Neural progenitor cell (in vitro differentiated cells): ENCODE measurements around the gene FAM50B. TPM values are rescaled to one million over a fixed set of nuclear protein-coding genes. Genes with fewer than 3 reads are reported as not detected.

ENCODE experiments used
- DNase-seq: peaks from one replicate; pipeline ENCODE4 v3.0.0-alpha.2; 2016; ENCODE audit warnings: low spot score
- H2AFZ ChIP-seq: fragments of 200-600 bp; sonication (generic); replicated peaks from 2 replicates; pipeline ENCODE4 v1.6.1; 2016; ENCODE audit warnings: antibody characterized with exemption
- H3F3A ChIP-seq: fragments of 200-600 bp; sonication (generic); 2 replicates; pipeline ENCODE4 v1.6.1; 2016; ENCODE audit warnings: antibody characterized with exemption, low read depth
- H3K27ac ChIP-seq: fragments of 200-600 bp; sonication (generic); 2 replicates; pipeline ENCODE4 v1.5.1; 2016; ENCODE audit warnings: mild to moderate bottlenecking
- H3K27me3 ChIP-seq: fragments of 200-600 bp; sonication (generic); 2 replicates; pipeline ENCODE4 v1.6.1; 2016; ENCODE audit warnings: mild to moderate bottlenecking, moderate library complexity
- H3K36me3 ChIP-seq: fragments of 200-600 bp; sonication (generic); 2 replicates; pipeline ENCODE4 v1.5.1; 2016
- H3K4me1 ChIP-seq: fragments of 200-600 bp; sonication (generic); 2 replicates; pipeline ENCODE4 v1.6.1; 2016; ENCODE audit warnings: mixed run types
- H3K4me2 ChIP-seq: fragments of 200-600 bp; sonication (generic); 2 replicates; pipeline ENCODE4 v1.6.1; 2016
- H3K4me3 ChIP-seq: fragments of 200-600 bp; sonication (generic); 2 replicates; pipeline ENCODE4 v1.5.1; 2016
- H3K79me2 ChIP-seq: fragments of 200-600 bp; sonication (generic); 2 replicates; pipeline ENCODE4 v1.6.1; 2016; ENCODE audit warnings: low read depth
- H3K9ac ChIP-seq: fragments of 200-600 bp; sonication (generic); 2 replicates; pipeline ENCODE4 v1.6.1; 2016
- H3K9me3 ChIP-seq: fragments of 200-600 bp; sonication (generic); 2 replicates; pipeline ENCODE4 v1.5.1; 2016; ENCODE audit warnings: low read depth
- H4K20me1 ChIP-seq: fragments of 200-600 bp; sonication (generic); 2 replicates; pipeline ENCODE4 v1.6.1; 2016; ENCODE audit warnings: low read depth
- H3K27ac Mint-ChIP-seq: 3 replicates; pipeline ENCODE4 v1.8.0; 2021; ENCODE audit warnings: mixed read lengths
- H3K27me3 Mint-ChIP-seq: 2 replicates; pipeline ENCODE4 v1.8.0; 2022; ENCODE audit warnings: low read depth, mild to moderate bottlenecking, inconsistent platforms, moderate library complexity, mixed read lengths; ENCODE audit not compliant: insufficient read depth
- H3K36me3 Mint-ChIP-seq: 3 replicates; pipeline ENCODE4 v1.8.0; 2021; ENCODE audit warnings: mixed read lengths
- H3K4me1 Mint-ChIP-seq: 3 replicates; pipeline ENCODE4 v1.8.0; 2021; ENCODE audit warnings: mixed read lengths
- H3K4me3 Mint-ChIP-seq: 3 replicates; pipeline ENCODE4 v1.8.0; 2021; ENCODE audit warnings: mild to moderate bottlenecking, moderate library complexity, mixed read lengths
- H3K9me3 Mint-ChIP-seq: 3 replicates; pipeline ENCODE4 v1.8.0; 2020; ENCODE audit warnings: mixed read lengths
- EZH2 ChIP-seq: fragments of 200-600 bp; sonication (generic); IDR thresholded peaks from 2 replicates; pipeline ENCODE4 v1.6.1; 2017; ENCODE audit warnings: antibody characterized with exemption, mild to moderate bottlenecking, moderate library complexity
- EZH2phosphoT487 ChIP-seq: fragments of 200-600 bp; sonication (generic); IDR thresholded peaks from 2 replicates; pipeline ENCODE4 v1.6.1; 2017; ENCODE audit warnings: antibody characterized with exemption
- total RNA-seq: library from RNA; depleted of rRNA; stranded (reverse); fragments of >200 nt; gene quantifications from 2 replicates; pipeline ENCODE4 v1.2.3, GENCODE V29; 2015; ENCODE audit warnings: low replicate concordance
- TF ChIP-seq, protein P1 (sequence below): fragments of 200-600 bp; sonication (generic); IDR thresholded peaks from 2 replicates; pipeline ENCODE4 v1.5.1; 2017; ENCODE audit warnings: antibody characterized with exemption, mild to moderate bottlenecking

The FAM50B gene
- total RNA-seq, 1 donor from 2014 or later = 2.8 TPM

DNA sequence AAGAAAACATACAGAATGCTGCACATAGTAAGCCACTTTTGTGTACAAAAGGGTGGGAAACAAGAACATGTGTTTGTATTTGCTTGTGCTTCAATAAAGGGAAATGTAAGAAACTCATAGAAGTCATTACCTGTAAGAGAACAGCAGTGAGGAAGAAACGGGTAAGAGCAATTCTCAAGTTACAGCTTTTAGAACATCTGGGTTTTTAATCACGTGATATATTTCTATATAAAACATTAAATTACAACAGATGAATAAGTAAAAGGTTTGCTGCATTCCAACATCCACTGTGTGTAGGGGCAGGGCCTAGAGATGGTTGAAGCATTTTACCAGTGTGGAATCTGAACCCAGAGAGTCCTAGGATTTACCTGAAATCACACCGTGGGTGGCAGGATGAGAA lies 36.6 kb upstream of the FAM50B start:
- TF ChIP-seq EZH2phosphoT487 (no peak), EZH2 (no peak)
- TF ChIP-seq, protein P1, sequence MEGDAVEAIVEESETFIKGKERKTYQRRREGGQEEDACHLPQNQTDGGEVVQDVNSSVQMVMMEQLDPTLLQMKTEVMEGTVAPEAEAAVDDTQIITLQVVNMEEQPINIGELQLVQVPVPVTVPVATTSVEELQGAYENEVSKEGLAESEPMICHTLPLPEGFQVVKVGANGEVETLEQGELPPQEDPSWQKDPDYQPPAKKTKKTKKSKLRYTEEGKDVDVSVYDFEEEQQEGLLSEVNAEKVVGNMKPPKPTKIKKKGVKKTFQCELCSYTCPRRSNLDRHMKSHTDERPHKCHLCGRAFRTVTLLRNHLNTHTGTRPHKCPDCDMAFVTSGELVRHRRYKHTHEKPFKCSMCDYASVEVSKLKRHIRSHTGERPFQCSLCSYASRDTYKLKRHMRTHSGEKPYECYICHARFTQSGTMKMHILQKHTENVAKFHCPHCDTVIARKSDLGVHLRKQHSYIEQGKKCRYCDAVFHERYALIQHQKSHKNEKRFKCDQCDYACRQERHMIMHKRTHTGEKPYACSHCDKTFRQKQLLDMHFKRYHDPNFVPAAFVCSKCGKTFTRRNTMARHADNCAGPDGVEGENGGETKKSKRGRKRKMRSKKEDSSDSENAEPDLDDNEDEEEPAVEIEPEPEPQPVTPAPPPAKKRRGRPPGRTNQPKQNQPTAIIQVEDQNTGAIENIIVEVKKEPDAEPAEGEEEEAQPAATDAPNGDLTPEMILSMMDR = no peak
- H3K27me3 Mint-ChIP-seq = peaks cover 11% of the 10 kb centered on the region
- no peaks in the 10 kb centered on the region for H3K79me2 ChIP-seq

DNA sequence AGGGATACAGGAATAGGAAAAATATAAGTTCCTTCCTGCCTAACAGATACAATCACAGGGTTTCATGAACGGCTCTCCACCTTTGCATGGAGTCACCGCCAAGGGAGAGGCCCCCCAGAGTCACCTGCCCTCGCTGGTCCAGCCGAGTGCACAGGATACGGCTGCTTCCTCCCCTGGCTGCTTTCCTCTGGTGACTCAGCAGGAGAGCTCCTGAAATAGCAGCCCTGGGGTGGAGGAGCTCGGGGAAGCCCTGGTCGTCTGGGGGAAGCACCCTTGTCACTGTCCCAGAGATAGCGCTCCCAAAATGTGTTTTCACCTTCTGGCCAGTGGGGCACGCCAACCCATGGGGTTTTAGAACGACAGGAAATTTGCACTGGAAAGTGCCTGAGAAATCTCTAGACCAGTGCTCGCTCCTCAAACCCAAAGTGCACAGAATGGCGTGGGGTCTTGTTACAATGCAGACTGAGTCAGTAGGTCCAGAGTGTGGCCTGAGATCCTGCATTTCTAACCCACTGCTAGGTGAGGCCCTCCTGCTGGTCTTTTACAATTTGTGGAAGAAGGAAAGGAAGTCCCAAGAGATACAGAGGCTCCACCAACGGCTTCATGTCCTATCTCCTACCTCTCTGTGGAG lies 35.9 kb upstream of the FAM50B start:
- no peaks in the 10 kb centered on the region for H3K36me3 ChIP-seq
- no peak for TF ChIP-seq EZH2phosphoT487
- no peak for TF ChIP-seq EZH2
- TF ChIP-seq, protein P1 = no peak
- H3K79me2 ChIP-seq = no peaks in the 10 kb centered on the region
- H4K20me1 ChIP-seq = no peaks in the 10 kb centered on the region
- no peaks in the 10 kb centered on the region for H3F3A ChIP-seq
- H3K27ac ChIP-seq = no peak overlapping the region
- no peak overlapping the region for H2AFZ ChIP-seq
- DNase-seq = no peak
- no peak overlapping the region for H3K9ac ChIP-seq
- no peaks in the 10 kb centered on the region for H3K27me3 ChIP-seq
- Mint-ChIP-seq H3K27me3 (peaks cover 11% of the 10 kb centered on the region), H3K27ac (no peak overlapping the region), H3K36me3 (no peaks in the 10 kb centered on the region), H3K4me1 (peaks cover 13% of the 10 kb centered on the region), H3K4me3 (no peak overlapping the region), H3K9me3 (no peaks in the 10 kb centered on the region)
- no peak overlapping the region for H3K4me3 ChIP-seq
- H3K4me1 ChIP-seq = no peaks in the 10 kb centered on the region
- no peaks in the 10 kb centered on the region for H3K9me3 ChIP-seq
- H3K4me2 ChIP-seq = no peak overlapping the region

More for the DNA sequence above, 36.6 kb upstream of the FAM50B start:
- no peaks in the 10 kb centered on the region for H3K36me3 Mint-ChIP-seq
- Histone ChIP-seq H4K20me1 (no peaks in the 10 kb centered on the region), H3K4me2 (no peak overlapping the region), H3K4me3 (no peak overlapping the region), H2AFZ (no peak overlapping the region), H3K36me3 (no peaks in the 10 kb centered on the region), H3K4me1 (no peaks in the 10 kb centered on the region), H3F3A (no peaks in the 10 kb centered on the region), H3K9me3 (no peaks in the 10 kb centered on the region), H3K27ac (no peak overlapping the region), H3K27me3 (no peaks in the 10 kb centered on the region), H3K9ac (no peak overlapping the region)
- H3K27ac Mint-ChIP-seq = no peak overlapping the region
- H3K9me3 Mint-ChIP-seq = no peaks in the 10 kb centered on the region
- peaks cover 19% of the 10 kb centered on the region for H3K4me1 Mint-ChIP-seq
- H3K4me3 Mint-ChIP-seq = no peak overlapping the region
- DNase-seq = no peak

DNA sequence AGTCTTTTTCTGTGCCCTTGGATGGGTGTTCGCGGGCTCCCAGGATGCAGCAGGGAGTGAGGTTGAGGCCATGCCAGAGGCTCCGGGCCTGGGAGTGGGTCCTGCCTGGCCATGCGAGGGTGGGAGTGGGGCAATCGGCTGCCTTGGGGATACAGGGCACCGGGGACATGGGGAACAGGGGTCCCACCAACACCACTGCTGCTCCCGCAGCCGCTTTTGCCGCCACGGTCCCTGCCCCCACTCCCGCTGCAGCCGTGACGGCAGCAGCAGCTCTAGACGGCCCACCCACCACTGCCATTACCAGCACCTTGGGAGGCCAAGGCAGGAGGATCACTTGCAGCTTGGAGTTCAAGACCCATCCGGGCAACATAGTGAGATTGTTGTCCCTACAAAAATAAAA lies 35.3 kb upstream of the FAM50B start:
- no peaks in the 10 kb centered on the region for H3K79me2 ChIP-seq
- no peaks in the 10 kb centered on the region for H3K36me3 Mint-ChIP-seq
- no peaks in the 10 kb centered on the region for H3K27me3 ChIP-seq
- no peaks in the 10 kb centered on the region for H3K4me1 ChIP-seq
- H2AFZ ChIP-seq = no peak overlapping the region
- H3K27ac ChIP-seq = no peak overlapping the region
- no peak overlapping the region for H3K4me2 ChIP-seq
- no peak overlapping the region for H3K27ac Mint-ChIP-seq
- no peak overlapping the region for H3K9ac ChIP-seq
- no peaks in the 10 kb centered on the region for H3K9me3 ChIP-seq
- TF ChIP-seq EZH2 (no peak), EZH2phosphoT487 (no peak)
- TF ChIP-seq, protein P1 = no peak
- peaks cover 7% of the 10 kb centered on the region for H3K4me1 Mint-ChIP-seq
- no peak overlapping the region for H3K4me3 ChIP-seq
- H4K20me1 ChIP-seq = no peaks in the 10 kb centered on the region
- H3K36me3 ChIP-seq = no peaks in the 10 kb centered on the region
- no peak for DNase-seq
- no peaks in the 10 kb centered on the region for H3K9me3 Mint-ChIP-seq
- no peak overlapping the region for H3K4me3 Mint-ChIP-seq
- no peaks in the 10 kb centered on the region for H3F3A ChIP-seq
- peaks cover 11% of the 10 kb centered on the region for H3K27me3 Mint-ChIP-seq
